ENCODE measurements around the gene C2.
"Not testable (repeated sequence)": the region's sequence is repeated elsewhere in the genome, so short reads cannot be mapped to it uniquely, and the experiment has no call there.

The C2 gene

GRCh38 chr6:31906122-31906521, 21.4 kb upstream of the C2 start:
- peak overlapping the region; percentile 66 for H3K27ac Mint-ChIP-seq
- TF ChIP-seq CTCF (IDR thresholded peaks at IDR 0.05): no peak
- no peaks in the 10 kb centered on the region for H3K9me3 Mint-ChIP-seq
- no peaks in the 10 kb centered on the region for H3K36me3 Mint-ChIP-seq (ENCODE audit: low read depth)
- H3K4me1 Mint-ChIP-seq: peaks cover 23% of the 10 kb centered on the region
- no peak for DNase-seq
- H3K4me3 Mint-ChIP-seq: peak overlapping the region; percentile 57
- peaks cover 6% of the 10 kb centered on the region for H3K27me3 Mint-ChIP-seq (ENCODE audit: low read depth, poor library complexity)

DNA sequence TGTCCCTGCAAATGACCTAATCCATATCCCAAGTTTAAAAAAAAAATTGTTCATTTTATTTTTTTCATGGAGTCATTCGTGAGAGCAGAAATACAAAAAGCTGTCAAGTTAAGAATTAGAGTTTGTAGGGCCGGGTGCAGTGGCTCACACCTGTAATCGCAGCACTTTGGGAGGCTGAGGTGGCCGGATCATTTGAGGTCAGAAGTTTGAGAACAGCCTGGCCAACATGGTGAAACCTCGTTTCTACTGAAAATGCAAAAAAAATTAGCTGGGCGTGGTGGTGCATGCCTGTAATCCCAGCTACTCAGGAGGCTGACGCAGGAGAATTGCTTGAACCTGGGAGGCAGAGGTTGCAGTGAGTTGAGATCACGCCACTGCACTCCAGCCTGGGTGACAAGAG, 20.8 kb upstream of the C2 start:
- H3K4me3 Mint-ChIP-seq: peak overlapping the region; percentile 57
- H3K9me3 Mint-ChIP-seq; H3K27ac Mint-ChIP-seq; H3K36me3 Mint-ChIP-seq (ENCODE audit: low read depth); H3K27me3 Mint-ChIP-seq (ENCODE audit: low read depth, poor library complexity); DNase-seq: not testable (repeated sequence)
- H3K4me1 Mint-ChIP-seq: peaks cover 23% of the 10 kb centered on the region

- Mint-ChIP-seq H3K9me3 (no peaks in the 10 kb centered on the region), H3K27ac (no peak overlapping the region), H3K36me3 (ENCODE audit: low read depth) (no peaks in the 10 kb centered on the region), H3K27me3 (ENCODE audit: low read depth, poor library complexity) (peaks cover 6% of the 10 kb centered on the region), H3K4me3 (no peak overlapping the region), H3K4me1 (peaks cover 27% of the 10 kb centered on the region)
- no peak for DNase-seq
- no peak for TF ChIP-seq CTCF (IDR thresholded peaks at IDR 0.05)
These were observed 20.2 kb upstream of the C2 start for GRCh38 chr6:31907158-31907813.

GRCh38 chr6:31908255-31908654, 19.3 kb upstream of the C2 start:
- not testable (repeated sequence) for DNase-seq; H3K27me3 Mint-ChIP-seq (ENCODE audit: low read depth, poor library complexity); H3K36me3 Mint-ChIP-seq (ENCODE audit: low read depth); H3K27ac Mint-ChIP-seq; H3K9me3 Mint-ChIP-seq; H3K4me3 Mint-ChIP-seq
- peaks cover 20% of the 10 kb centered on the region for H3K4me1 Mint-ChIP-seq

GRCh38 chr6:31908791-31909190, 18.7 kb upstream of the C2 start:
- no peak for DNase-seq
- H3K27me3 Mint-ChIP-seq (ENCODE audit: low read depth, poor library complexity): peaks cover 6% of the 10 kb centered on the region
- H3K4me3 Mint-ChIP-seq: no peak overlapping the region
- no peaks in the 10 kb centered on the region for H3K9me3 Mint-ChIP-seq
- no peak overlapping the region for H3K27ac Mint-ChIP-seq
- TF ChIP-seq CTCF (IDR thresholded peaks at IDR 0.05): no peak
- H3K4me1 Mint-ChIP-seq: peaks cover 20% of the 10 kb centered on the region
- H3K36me3 Mint-ChIP-seq (ENCODE audit: low read depth): no peaks in the 10 kb centered on the region

DNA sequence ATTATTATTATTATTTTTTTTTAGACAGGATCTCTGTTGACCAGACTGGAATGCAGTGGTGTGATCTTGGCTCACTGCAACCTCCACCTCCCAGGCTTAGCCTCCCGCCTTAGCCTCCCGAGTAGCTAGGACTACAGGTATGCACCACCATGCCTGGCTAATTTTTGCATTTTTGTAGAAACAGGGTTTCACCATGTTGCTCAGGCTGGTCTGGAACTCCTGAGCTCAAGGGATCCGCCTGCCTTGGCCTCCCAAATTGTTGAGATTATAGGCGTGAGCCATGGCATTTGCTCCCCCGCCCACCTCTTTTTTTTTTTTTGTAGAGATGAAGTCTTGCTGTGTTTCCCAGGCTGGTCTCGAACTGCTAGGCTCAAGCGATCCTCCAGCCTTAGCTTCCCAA, 18.2 kb upstream of the C2 start:
- H3K4me1 Mint-ChIP-seq: peaks cover 20% of the 10 kb centered on the region
- H3K27me3 Mint-ChIP-seq (ENCODE audit: low read depth, poor library complexity); DNase-seq; H3K27ac Mint-ChIP-seq; H3K4me3 Mint-ChIP-seq; H3K9me3 Mint-ChIP-seq; H3K36me3 Mint-ChIP-seq (ENCODE audit: low read depth): not testable (repeated sequence)

DNA sequence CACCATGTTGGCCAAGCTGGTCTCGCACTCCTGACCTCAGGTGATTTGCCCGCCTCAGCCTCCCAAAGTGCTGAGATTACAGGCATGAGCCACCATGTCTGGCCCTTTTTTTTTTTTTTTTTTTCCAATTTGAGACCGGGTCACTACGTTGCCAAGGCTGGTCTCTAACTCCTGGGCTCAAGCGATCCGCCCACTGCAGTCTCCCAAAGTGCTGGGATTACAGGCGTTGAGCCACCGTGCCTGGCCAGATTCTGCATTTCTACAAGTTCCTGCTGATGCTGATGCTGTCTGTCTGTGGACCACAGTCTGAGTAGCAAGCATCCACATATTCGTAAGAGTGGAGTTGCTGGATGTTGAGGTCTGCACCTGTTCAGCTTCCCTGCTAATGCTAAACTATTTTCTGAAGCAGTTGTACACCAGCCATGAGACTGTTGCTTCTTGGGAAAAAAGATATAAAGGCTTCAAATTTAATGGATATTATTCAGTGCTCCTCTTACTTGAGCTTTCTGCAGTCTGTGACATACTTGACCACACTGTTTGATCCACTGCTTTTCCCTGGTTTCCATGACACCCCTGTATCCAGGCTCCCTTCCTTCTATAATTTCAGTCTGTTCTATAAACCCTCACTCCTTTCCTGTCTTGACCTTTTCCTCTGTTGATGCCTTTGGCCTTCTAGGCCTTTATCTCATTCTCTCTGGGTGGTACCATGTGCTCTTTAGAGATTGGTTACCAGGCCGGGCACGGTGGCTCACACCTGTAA, 15.5 kb upstream of the C2 start:
- Mint-ChIP-seq H3K36me3 (ENCODE audit: low read depth) (no peaks in the 10 kb centered on the region), H3K4me1 (peaks cover 16% of the 10 kb centered on the region), H3K27me3 (ENCODE audit: low read depth, poor library complexity) (peaks cover 6% of the 10 kb centered on the region), H3K4me3 (no peak overlapping the region), H3K9me3 (peaks cover 6% of the 10 kb centered on the region), H3K27ac (no peak overlapping the region)
- TF ChIP-seq CTCF (IDR thresholded peaks at IDR 0.05): no peak
- no peak for DNase-seq
